Measurements from ENCODE around the gene DCLRE1B. TPM values are rescaled to one million over a fixed set of nuclear protein-coding genes. Genes with fewer than 3 reads are reported as not detected.

The DCLRE1B gene
- total RNA-seq, 3 donors from 2014 or later (not counting 1 experiment from before 2014, with no cell fraction given) = 5.5 to 6.8 (median 5.9) TPM

- Mint-ChIP-seq H3K4me3 (no peak overlapping the region), H3K9me3 (no peaks in the 10 kb centered on the region), H3K4me1 (peaks cover 13 to 26% of the 10 kb centered on the region in 2 donors), H3K27ac (peak overlapping the region in 1 of 2 donors; percentile 16), H3K36me3 (peaks cover 19% of the 10 kb centered on the region), H3K27me3 (ENCODE audit: low read depth in 2 of 2) (no peaks in the 10 kb centered on the region)
- Histone ChIP-seq H3K36me3 (ENCODE audit: control insufficient read depth, insufficient read depth, low read length) (peaks cover 33% of the 10 kb centered on the region), H3K27me3 (ENCODE audit: control insufficient read depth, insufficient read depth, low read length) (no peaks in the 10 kb centered on the region), H3K9me3 (ENCODE audit: control insufficient read depth, insufficient read depth, low read length) (no peaks in the 10 kb centered on the region), H3K27ac (ENCODE audit: low read length) (no peak overlapping the region), H3K4me3 (ENCODE audit: low read length) (no peak overlapping the region), H3K4me1 (ENCODE audit: control insufficient read depth, insufficient read depth, low read length) (no peaks in the 10 kb centered on the region)
- ATAC-seq (no peak), DNase-seq (no peak)
- intact Hi-C loops (cut with micrococcal nuclease) = no loop called here
- TF ChIP-seq CTCF (IDR thresholded peaks at IDR 0.05) = no peak
- WGBS (ENCODE audit: insufficient coverage) = 96% methylated on average over 11 of the region's 11 CpGs
These were observed 13.4 kb upstream of the DCLRE1B start for GRCh38 chr1:113891631-113892220.

GRCh38 chr1:113893267-113893666 lies 11.9 kb upstream of the DCLRE1B start:
- no peaks in the 10 kb centered on the region for H3K27me3 Mint-ChIP-seq (ENCODE audit: low read depth in 2 of 2)
- no peak overlapping the region for H3K4me3 Mint-ChIP-seq
- Histone ChIP-seq H3K9me3 (ENCODE audit: control insufficient read depth, insufficient read depth, low read length) (no peaks in the 10 kb centered on the region), H3K4me1 (ENCODE audit: control insufficient read depth, insufficient read depth, low read length) (no peaks in the 10 kb centered on the region), H3K27me3 (ENCODE audit: control insufficient read depth, insufficient read depth, low read length) (no peaks in the 10 kb centered on the region), H3K4me3 (ENCODE audit: low read length) (no peak overlapping the region), H3K36me3 (ENCODE audit: control insufficient read depth, insufficient read depth, low read length) (peaks cover 46% of the 10 kb centered on the region), H3K27ac (ENCODE audit: low read length) (no peak overlapping the region)
- WGBS (ENCODE audit: insufficient coverage) = 97% methylated on average over 3 of the region's 3 CpGs
- no peak for TF ChIP-seq CTCF (IDR thresholded peaks at IDR 0.05)
- intact Hi-C loops (cut with micrococcal nuclease) = no loop called here
- peaks cover 28% of the 10 kb centered on the region for H3K36me3 Mint-ChIP-seq
- H3K9me3 Mint-ChIP-seq = no peaks in the 10 kb centered on the region
- DNase-seq (no peak), ATAC-seq (no peak)
- H3K27ac Mint-ChIP-seq = peak overlapping the region; percentile 67 to 68
- H3K4me1 Mint-ChIP-seq = peaks cover 25 to 32% of the 10 kb centered on the region in 2 donors

GRCh38 chr1:113895098-113895497 lies 10.0 kb upstream of the DCLRE1B start:
- Mint-ChIP-seq H3K4me3 (no peak overlapping the region), H3K4me1 (peaks cover 41 to 42% of the 10 kb centered on the region in 2 donors), H3K36me3 (peaks cover 47% of the 10 kb centered on the region), H3K27ac (peak overlapping the region; percentile 67 to 68), H3K27me3 (ENCODE audit: low read depth in 2 of 2) (no peaks in the 10 kb centered on the region), H3K9me3 (no peaks in the 10 kb centered on the region)
- 96% methylated on average over 6 of the region's 6 CpGs for WGBS (ENCODE audit: insufficient coverage)
- ATAC-seq (no peak), DNase-seq (no peak)
- H3K36me3 ChIP-seq (ENCODE audit: control insufficient read depth, insufficient read depth, low read length) = peaks cover 63% of the 10 kb centered on the region
- no peaks in the 10 kb centered on the region for H3K4me1 ChIP-seq (ENCODE audit: control insufficient read depth, insufficient read depth, low read length)
- no peaks in the 10 kb centered on the region for H3K9me3 ChIP-seq (ENCODE audit: control insufficient read depth, insufficient read depth, low read length)
- no peak overlapping the region for H3K4me3 ChIP-seq (ENCODE audit: low read length)
- TF ChIP-seq CTCF (IDR thresholded peaks at IDR 0.05) = no peak
- H3K27ac ChIP-seq (ENCODE audit: low read length) = no peak overlapping the region
- H3K27me3 ChIP-seq (ENCODE audit: control insufficient read depth, insufficient read depth, low read length) = no peaks in the 10 kb centered on the region
- intact Hi-C loops (cut with micrococcal nuclease) = no loop called here

GRCh38 chr1:113895961-113896360 lies 9.2 kb upstream of the DCLRE1B start:
- Histone ChIP-seq H3K36me3 (ENCODE audit: control insufficient read depth, insufficient read depth, low read length) (peaks cover 69% of the 10 kb centered on the region), H3K4me3 (ENCODE audit: low read length) (no peak overlapping the region), H3K27me3 (ENCODE audit: control insufficient read depth, insufficient read depth, low read length) (no peaks in the 10 kb centered on the region), H3K9me3 (ENCODE audit: control insufficient read depth, insufficient read depth, low read length) (no peaks in the 10 kb centered on the region), H3K4me1 (ENCODE audit: control insufficient read depth, insufficient read depth, low read length) (no peaks in the 10 kb centered on the region), H3K27ac (ENCODE audit: low read length) (no peak overlapping the region)
- intact Hi-C loops (cut with micrococcal nuclease) = no loop called here
- TF ChIP-seq CTCF (IDR thresholded peaks at IDR 0.05) = no peak
- WGBS (ENCODE audit: insufficient coverage) = 96% methylated on average over 8 of the region's 8 CpGs
- Mint-ChIP-seq H3K36me3 (peaks cover 50% of the 10 kb centered on the region), H3K27ac (no peak overlapping the region), H3K4me3 (no peak overlapping the region), H3K27me3 (ENCODE audit: low read depth in 2 of 2) (no peaks in the 10 kb centered on the region), H3K9me3 (no peaks in the 10 kb centered on the region), H3K4me1 (peaks cover 37 to 42% of the 10 kb centered on the region in 2 donors)
- DNase-seq (no peak), ATAC-seq (no peak)
